ENCODE measurements around the gene RPS19BP1.

Gene RPS19BP1

DNA sequence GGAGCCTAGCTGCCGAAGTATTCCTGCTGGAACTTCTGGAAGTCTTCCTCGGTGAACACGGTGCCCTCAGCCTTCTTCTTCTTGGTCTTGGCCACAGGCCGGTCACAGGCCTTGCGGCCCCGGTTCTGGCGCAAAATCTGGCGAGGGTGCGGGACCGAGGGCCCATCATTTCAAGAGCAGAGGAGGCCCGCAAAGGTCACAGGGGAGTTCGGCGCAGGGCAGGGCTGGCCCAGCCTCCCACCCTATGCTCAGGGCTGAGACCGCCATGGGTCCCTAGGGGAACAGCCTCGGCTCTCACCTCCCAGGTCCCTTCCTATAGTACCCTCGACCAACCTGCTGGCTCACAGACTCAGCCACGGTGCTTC lies 3.1 kb downstream of the RPS19BP1 start:
- no peak for DNase-seq (ENCODE audit: low read depth)
- TF ChIP-seq CTCF (IDR thresholded peaks at IDR 0.05; ENCODE audit: low read depth, low read length, missing control alignments): no peak
- peak overlapping the region; percentile 27 for H3K4me3 ChIP-seq (ENCODE audit: low read depth, low read length)

GRCh38 chr22:39528681-39529486 lies 3.7 kb downstream of the RPS19BP1 start:
- peak; percentile 100 for TF ChIP-seq CTCF (IDR thresholded peaks at IDR 0.05; ENCODE audit: low read depth, low read length, missing control alignments)
- DNase-seq (ENCODE audit: low read depth): peak; percentile 91
- H3K4me3 ChIP-seq (ENCODE audit: low read depth, low read length): peak overlapping the region; percentile 54

GRCh38 chr22:39528080-39528661 lies 4.4 kb downstream of the RPS19BP1 start:
- TF ChIP-seq CTCF (IDR thresholded peaks at IDR 0.05; ENCODE audit: low read depth, low read length, missing control alignments): no peak
- H3K4me3 ChIP-seq (ENCODE audit: low read depth, low read length): peak overlapping the region; percentile 54
- no peak for DNase-seq (ENCODE audit: low read depth)

DNA sequence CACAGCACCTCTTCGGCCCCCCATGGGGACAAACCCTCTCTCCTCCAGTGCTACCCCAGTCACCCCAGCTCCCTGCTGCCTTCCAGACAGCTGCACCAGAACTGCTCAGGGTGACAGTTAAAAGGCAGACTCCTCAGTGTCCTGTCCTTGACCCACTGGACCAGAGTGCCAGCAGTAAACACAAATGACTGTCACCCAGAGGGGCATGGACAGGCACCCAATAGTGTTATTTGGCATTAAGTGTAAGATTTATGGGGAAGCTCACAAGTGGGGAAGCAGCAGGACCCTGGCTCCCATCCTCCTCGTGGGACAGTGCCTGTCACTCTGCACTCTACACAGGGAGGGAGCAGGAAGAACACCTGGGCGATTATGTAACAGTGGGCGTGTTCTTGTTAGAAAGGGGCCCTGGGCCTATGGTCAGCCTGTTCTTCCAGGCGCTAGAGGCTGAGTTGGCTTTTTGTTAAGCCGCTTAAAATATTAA lies 5.0 kb downstream of the RPS19BP1 start:
- TF ChIP-seq CTCF (IDR thresholded peaks at IDR 0.05; ENCODE audit: low read depth, low read length, missing control alignments): no peak
- DNase-seq (ENCODE audit: low read depth): no peak
- H3K4me3 ChIP-seq (ENCODE audit: low read depth, low read length): peak overlapping the region; percentile 54

GRCh38 chr22:39526736-39527171 lies 5.8 kb downstream of the RPS19BP1 start:
- no peak for DNase-seq (ENCODE audit: low read depth)

GRCh38 chr22:39525658-39525975 lies 6.9 kb downstream of the RPS19BP1 start:
- H3K4me3 ChIP-seq (ENCODE audit: low read depth, low read length): no peak overlapping the region
- TF ChIP-seq CTCF (IDR thresholded peaks at IDR 0.05; ENCODE audit: low read depth, low read length, missing control alignments): no peak
- DNase-seq (ENCODE audit: low read depth): no peak

More at GRCh38 chr22:39526736-39527171, 5.8 kb downstream of the RPS19BP1 start:
- TF ChIP-seq CTCF (IDR thresholded peaks at IDR 0.05; ENCODE audit: low read depth, low read length, missing control alignments): no peak
- H3K4me3 ChIP-seq (ENCODE audit: low read depth, low read length): no peak overlapping the region
